Keratinocyte (primary cell): ENCODE results near the gene PARD3B.

Experiments used
- CTCF ChIP-seq, 3 experiments: IDR thresholded peaks in 1 of 3; conservative IDR thresholded peaks in 1 of 3; optimal IDR thresholded peaks in 1 of 3; 2 replicates in 2 of 3; 3 replicates in 1 of 3; pipeline versions ENCODE3 to v1.5.1; 2011; ENCODE audit warnings: low read length in 3 of 3, mild to moderate bottlenecking in 3 of 3, moderate library complexity in 2 of 3, control low read depth in 1 of 3, inconsistent platforms in 1 of 3; ENCODE audit not compliant: insufficient read depth in 2 of 3; ENCODE audit errors: extremely low read depth in 1 of 3
- EZH2 ChIP-seq: IDR thresholded peaks from one replicate; pipeline ENCODE4 v1.6.1; 2012; ENCODE audit warnings: inconsistent platforms, mild to moderate bottlenecking, low read length, moderate library complexity

- TF ChIP-seq CTCF (optimal IDR thresholded peaks at IDR 0.05 in 1 of 3, IDR thresholded peaks at IDR 0.05 in 1 of 3, conservative IDR thresholded peaks at IDR 0.05 in 1 of 3; ENCODE audit: extremely low read depth in 1 of 3, insufficient read depth in 2 of 3, low read length in 3 of 3) (no peak), EZH2 (no peak)
Observed at GRCh38 chr2:205510345-205510744, 965.1 kb downstream of the PARD3B start.
